Ectodermal cell (in vitro differentiated cells): ENCODE results near the gene ABTB1.
A peak's percentile ranks its signal among the peaks of the same experiment; 100 is the strongest.

Experiments used
- H3K27ac ChIP-seq: 2 replicates; pipeline ENCODE4 v1.7.0; 2013; ENCODE audit warnings: mild to moderate bottlenecking, low read depth, low read length; ENCODE audit not compliant: insufficient read depth, poor library complexity, severe bottlenecking
- H3K27me3 ChIP-seq: 2 replicates; pipeline ENCODE4 v1.7.0; 2013; ENCODE audit warnings: mild to moderate bottlenecking, low read length; ENCODE audit not compliant: insufficient read depth, control insufficient read depth, poor library complexity, severe bottlenecking
- H3K36me3 ChIP-seq: one replicate; pipeline ENCODE4 v1.7.0; 2013; ENCODE audit warnings: low read length; ENCODE audit not compliant: control insufficient read depth, insufficient read depth
- H3K4me1 ChIP-seq: one replicate; pipeline ENCODE4 v1.7.0; 2013; ENCODE audit warnings: low read length; ENCODE audit not compliant: control insufficient read depth, insufficient read depth
- H3K4me3 ChIP-seq: 2 replicates; pipeline ENCODE4 v1.7.0; 2013; ENCODE audit warnings: low read depth, low read length, control low read depth; ENCODE audit not compliant: insufficient read depth
- H3K9me3 ChIP-seq: 2 replicates; pipeline ENCODE4 v1.7.0; 2013; ENCODE audit warnings: mild to moderate bottlenecking, low read length, moderate library complexity; ENCODE audit not compliant: control insufficient read depth
- WGBS, 2 experiments: methylation state at CpG; one replicate each; pipeline ENCODE4 v1.1.7; 2013; ENCODE audit warnings: missing lambda C conversion rate in 2 of 2; 5-methylcytosine and 5-hydroxymethylcytosine counted together

ABTB1 gene

GRCh38 chr3:127671523-127672428, 976 bp upstream of the ABTB1 start:
- Histone ChIP-seq H3K36me3 (no peaks in the 10 kb centered on the region), H3K4me1 (peaks cover 3% of the 10 kb centered on the region), H3K4me3 (peak overlapping the region; percentile 66), H3K27me3 (peaks cover 27% of the 10 kb centered on the region), H3K9me3 (no peaks in the 10 kb centered on the region), H3K27ac (no peak overlapping the region)
- WGBS, 2 experiments, result 50 to 54% methylated on average over 44 of the region's 44 CpGs

- peak overlapping the region; percentile 66 for H3K4me3 ChIP-seq
- no peaks in the 10 kb centered on the region for H3K9me3 ChIP-seq
- H3K36me3 ChIP-seq, result no peaks in the 10 kb centered on the region
- H3K27ac ChIP-seq, result no peak overlapping the region
- WGBS, 2 experiments, result 11 to 13% methylated on average over 51 of the region's 51 CpGs
- peaks cover 3% of the 10 kb centered on the region for H3K4me1 ChIP-seq
- H3K27me3 ChIP-seq, result peaks cover 27% of the 10 kb centered on the region
Measured at GRCh38 chr3:127673191-127674100, 694 bp downstream of the ABTB1 start.

- Histone ChIP-seq H3K36me3 (no peaks in the 10 kb centered on the region), H3K9me3 (no peaks in the 10 kb centered on the region), H3K27ac (no peak overlapping the region), H3K27me3 (peaks cover 27% of the 10 kb centered on the region), H3K4me1 (peaks cover 3% of the 10 kb centered on the region), H3K4me3 (no peak overlapping the region)
- WGBS, 2 experiments, result 90% methylated on average over 17 of the region's 17 CpGs
Measured at GRCh38 chr3:127674101-127674721, 1.5 kb downstream of the ABTB1 start.

- H3K27ac ChIP-seq, result no peak overlapping the region
- H3K9me3 ChIP-seq, result no peaks in the 10 kb centered on the region
- H3K4me3 ChIP-seq, result no peak overlapping the region
- 91% methylated on average over 8 of the region's 8 CpGs for WGBS, 2 experiments
- H3K4me1 ChIP-seq, result peaks cover 3% of the 10 kb centered on the region
- peaks cover 27% of the 10 kb centered on the region for H3K27me3 ChIP-seq
- H3K36me3 ChIP-seq, result no peaks in the 10 kb centered on the region
Measured at GRCh38 chr3:127674790-127675189, 2.0 kb downstream of the ABTB1 start.

- H3K36me3 ChIP-seq, result no peaks in the 10 kb centered on the region
- H3K4me3 ChIP-seq, result no peak overlapping the region
- H3K4me1 ChIP-seq, result peaks cover 3% of the 10 kb centered on the region
- H3K9me3 ChIP-seq, result no peaks in the 10 kb centered on the region
- H3K27me3 ChIP-seq, result peaks cover 27% of the 10 kb centered on the region
- H3K27ac ChIP-seq, result no peak overlapping the region
- 92% methylated on average over 29 of the region's 29 CpGs for WGBS, 2 experiments
Measured at GRCh38 chr3:127675651-127676391, 3.1 kb downstream of the ABTB1 start.

- WGBS, 2 experiments, result 85 to 95% methylated on average over 4 of the region's 4 CpGs
Measured at GRCh38 chr3:127676456-127676855, 3.7 kb downstream of the ABTB1 start.

GRCh38 chr3:127676921-127677351, 4.2 kb downstream of the ABTB1 start:
- no peaks in the 10 kb centered on the region for H3K9me3 ChIP-seq
- peaks cover 23% of the 10 kb centered on the region for H3K27me3 ChIP-seq
- 93 to 95% methylated on average over 21 of the region's 21 CpGs for WGBS, 2 experiments
- H3K36me3 ChIP-seq, result no peaks in the 10 kb centered on the region
- no peak overlapping the region for H3K27ac ChIP-seq
- no peak overlapping the region for H3K4me3 ChIP-seq
- peaks cover 3% of the 10 kb centered on the region for H3K4me1 ChIP-seq

More at GRCh38 chr3:127676456-127676855, 3.7 kb downstream of the ABTB1 start:
- Histone ChIP-seq H3K4me3 (no peak overlapping the region), H3K9me3 (no peaks in the 10 kb centered on the region), H3K36me3 (no peaks in the 10 kb centered on the region), H3K27me3 (peaks cover 27% of the 10 kb centered on the region), H3K4me1 (peaks cover 3% of the 10 kb centered on the region), H3K27ac (no peak overlapping the region)

- Histone ChIP-seq H3K4me3 (no peak overlapping the region), H3K27ac (no peak overlapping the region), H3K27me3 (peaks cover 19% of the 10 kb centered on the region), H3K36me3 (no peaks in the 10 kb centered on the region), H3K9me3 (no peaks in the 10 kb centered on the region), H3K4me1 (peaks cover 3% of the 10 kb centered on the region)
- WGBS, 2 experiments, result 89 to 93% methylated on average over 17 of the region's 17 CpGs
Measured at GRCh38 chr3:127677541-127678314, 5.0 kb downstream of the ABTB1 start.

GRCh38 chr3:127678315-127678599, 5.5 kb downstream of the ABTB1 start:
- Histone ChIP-seq H3K4me3 (no peak overlapping the region), H3K27me3 (peaks cover 17% of the 10 kb centered on the region), H3K4me1 (peaks cover 3% of the 10 kb centered on the region), H3K27ac (no peak overlapping the region), H3K36me3 (no peaks in the 10 kb centered on the region), H3K9me3 (no peaks in the 10 kb centered on the region)
- WGBS, 2 experiments, result 94 to 96% methylated on average over 8 of the region's 8 CpGs
